Vagina (tissue), 2 donors: Measurements from ENCODE around the gene TTLL12. TPM values are rescaled to one million over a fixed set of nuclear protein-coding genes. Genes with fewer than 3 reads are reported as not detected.

Experiments used
- DNase-seq, 2 donors: peaks; one replicate each; pipeline ENCODE4 v3.0.0-alpha.2; 2017; ENCODE audit errors: extremely low spot score in 2 of 2
- H3K27ac ChIP-seq: fragments of 200-600 bp; sonication (generic); one replicate; pipeline ENCODE4 v1.5.1; 2019
- H3K27me3 ChIP-seq: fragments of 200-600 bp; sonication (generic); one replicate; pipeline ENCODE4 v1.5.1; 2019
- H3K36me3 ChIP-seq, 2 donors: fragments of 200-600 bp; sonication (generic); one replicate each; pipeline ENCODE4 v1.5.1; 2017 to 2019
- H3K4me1 ChIP-seq: fragments of 200-600 bp; sonication (generic); one replicate; pipeline ENCODE4 v1.5.1; 2019
- H3K4me3 ChIP-seq, 2 donors: fragments of 200-600 bp; sonication (generic); 1 replicate in 1 of 2; 2 replicates in 1 of 2; pipeline ENCODE4 v1.5.1; 2016 to 2019
- H3K9me3 ChIP-seq: fragments of 200-600 bp; sonication (generic); one replicate; pipeline ENCODE4 v1.5.1; 2019
- POLR2A ChIP-seq, 2 donors: fragments of 450-650 bp; IDR thresholded peaks; one replicate each; pipeline ENCODE4 v1.6.1; 2017; ENCODE audit warnings: antibody characterized with exemption in 2 of 2, mild to moderate bottlenecking in 2 of 2, moderate library complexity in 2 of 2
- POLR2AphosphoS5 ChIP-seq, 2 donors: sonication (generic); formaldehyde crosslinking; IDR thresholded peaks; one replicate each; pipeline ENCODE4 v1.9.0; 2017; ENCODE audit warnings: antibody characterized with exemption in 2 of 2, mild to moderate bottlenecking in 2 of 2, low read depth in 1 of 2; ENCODE audit not compliant: insufficient read depth in 1 of 2
- intact Hi-C: fragments of 100-400 bp; cut with DNase I; formaldehyde crosslinking; loops from one replicate; pipeline ENCODE4 v1.15.1; 2023
- total RNA-seq: library from RNA; depleted of rRNA; stranded (reverse); fragments of >200 nt; gene quantifications from one replicate; pipeline ENCODE4 v1.2.3, GENCODE V29; 2016
- TF ChIP-seq, protein P1 (sequence below), 3 experiments: fragments of 450-650 bp in 2 of 3; fragments of 200-600 bp in 1 of 3; sonication (generic) in 1 of 3; IDR thresholded peaks; one replicate each; pipeline ENCODE4 v1.5.1; 2017 to 2019; ENCODE audit warnings: antibody characterized with exemption in 3 of 3, mild to moderate bottlenecking in 2 of 3, moderate library complexity in 2 of 3

The TTLL12 gene
- total RNA-seq, 1 donor from 2014 or later: 56.2 TPM

DNA sequence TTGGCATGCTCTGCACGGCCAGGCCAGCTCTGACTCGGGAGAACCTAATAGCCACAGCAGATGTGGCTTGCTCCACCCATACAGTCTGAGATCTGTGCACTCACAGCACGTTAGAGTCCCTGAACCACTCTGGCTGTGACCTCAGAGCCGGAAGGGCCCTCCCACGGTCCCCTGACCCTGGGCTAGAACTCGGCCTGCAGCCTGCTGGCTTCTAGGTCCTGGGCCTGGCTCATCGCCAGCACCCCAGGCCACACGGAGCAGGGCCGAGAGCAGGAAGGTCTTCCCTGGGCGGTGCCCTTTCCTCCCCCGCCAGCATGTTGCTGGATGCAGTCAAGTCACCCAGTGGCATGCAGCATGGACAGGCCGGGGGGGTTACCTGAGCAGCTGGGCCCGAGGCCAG, 35.3 kb upstream of the TTLL12 start:
- Histone ChIP-seq H3K9me3 (no peaks in the 10 kb centered on the region), H3K27ac (no peak overlapping the region), H3K27me3 (no peaks in the 10 kb centered on the region), H3K36me3 (no peaks in the 10 kb centered on the region), H3K4me1 (peaks cover 8% of the 10 kb centered on the region), H3K4me3 (no peak overlapping the region)
- no peak for DNase-seq
- intact Hi-C loops: no loop called here
- TF ChIP-seq, protein P1, sequence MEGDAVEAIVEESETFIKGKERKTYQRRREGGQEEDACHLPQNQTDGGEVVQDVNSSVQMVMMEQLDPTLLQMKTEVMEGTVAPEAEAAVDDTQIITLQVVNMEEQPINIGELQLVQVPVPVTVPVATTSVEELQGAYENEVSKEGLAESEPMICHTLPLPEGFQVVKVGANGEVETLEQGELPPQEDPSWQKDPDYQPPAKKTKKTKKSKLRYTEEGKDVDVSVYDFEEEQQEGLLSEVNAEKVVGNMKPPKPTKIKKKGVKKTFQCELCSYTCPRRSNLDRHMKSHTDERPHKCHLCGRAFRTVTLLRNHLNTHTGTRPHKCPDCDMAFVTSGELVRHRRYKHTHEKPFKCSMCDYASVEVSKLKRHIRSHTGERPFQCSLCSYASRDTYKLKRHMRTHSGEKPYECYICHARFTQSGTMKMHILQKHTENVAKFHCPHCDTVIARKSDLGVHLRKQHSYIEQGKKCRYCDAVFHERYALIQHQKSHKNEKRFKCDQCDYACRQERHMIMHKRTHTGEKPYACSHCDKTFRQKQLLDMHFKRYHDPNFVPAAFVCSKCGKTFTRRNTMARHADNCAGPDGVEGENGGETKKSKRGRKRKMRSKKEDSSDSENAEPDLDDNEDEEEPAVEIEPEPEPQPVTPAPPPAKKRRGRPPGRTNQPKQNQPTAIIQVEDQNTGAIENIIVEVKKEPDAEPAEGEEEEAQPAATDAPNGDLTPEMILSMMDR (IDR thresholded peaks at IDR 0.05): no peak
- TF ChIP-seq POLR2AphosphoS5 (IDR thresholded peaks at IDR 0.05; ENCODE audit: insufficient read depth in 1 of 2, low read depth in 1 of 2): no peak
- no peak for TF ChIP-seq POLR2A (IDR thresholded peaks at IDR 0.05)

DNA sequence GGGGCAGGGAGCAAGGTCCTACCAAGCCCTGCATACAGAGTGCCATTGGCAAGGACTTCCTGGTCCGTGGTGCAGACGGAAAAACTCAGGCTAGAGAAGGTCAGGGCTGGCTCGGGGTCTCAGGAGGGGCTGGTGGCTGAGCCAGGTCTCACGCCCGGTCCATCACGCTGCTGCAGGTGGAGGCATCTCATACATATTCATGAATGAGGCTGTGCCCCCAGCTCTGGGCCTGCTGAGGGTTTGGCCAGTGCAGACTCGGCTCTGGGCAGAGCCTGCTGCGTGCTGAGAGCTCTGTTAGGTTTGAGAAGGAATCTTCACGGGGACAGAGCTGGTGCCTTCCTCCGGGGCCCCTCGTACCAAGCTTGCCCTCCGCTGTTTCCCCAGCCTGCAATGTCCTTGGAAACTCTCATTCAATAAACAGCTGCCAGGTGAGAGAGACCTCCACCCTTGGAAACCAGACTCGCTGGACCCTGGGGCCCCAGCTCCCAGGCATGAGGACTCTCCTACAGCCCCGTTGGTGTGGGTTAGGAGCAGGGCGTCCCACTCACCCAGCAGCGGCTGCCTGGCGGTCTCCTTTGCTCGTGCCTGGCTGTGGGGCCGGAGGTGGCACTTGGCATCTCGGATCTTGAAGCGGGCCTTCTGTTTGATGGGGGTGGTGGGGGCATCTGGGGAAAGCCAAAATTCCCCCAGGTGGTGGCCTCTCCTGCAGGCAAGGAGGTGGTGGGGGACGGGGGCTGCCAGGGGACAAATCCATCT, 33.9 kb upstream of the TTLL12 start:
- H3K4me3 ChIP-seq: no peak overlapping the region
- no peaks in the 10 kb centered on the region for H3K27me3 ChIP-seq
- H3K9me3 ChIP-seq: no peaks in the 10 kb centered on the region
- H3K4me1 ChIP-seq: no peaks in the 10 kb centered on the region
- H3K36me3 ChIP-seq: no peaks in the 10 kb centered on the region
- intact Hi-C loops: no loop called here
- TF ChIP-seq POLR2A (IDR thresholded peaks at IDR 0.05) (no peak), POLR2AphosphoS5 (IDR thresholded peaks at IDR 0.05; ENCODE audit: insufficient read depth in 1 of 2, low read depth in 1 of 2) (no peak)
- TF ChIP-seq, protein P1 (IDR thresholded peaks at IDR 0.05): no peak
- H3K27ac ChIP-seq: no peak overlapping the region
- no peak for DNase-seq

DNA sequence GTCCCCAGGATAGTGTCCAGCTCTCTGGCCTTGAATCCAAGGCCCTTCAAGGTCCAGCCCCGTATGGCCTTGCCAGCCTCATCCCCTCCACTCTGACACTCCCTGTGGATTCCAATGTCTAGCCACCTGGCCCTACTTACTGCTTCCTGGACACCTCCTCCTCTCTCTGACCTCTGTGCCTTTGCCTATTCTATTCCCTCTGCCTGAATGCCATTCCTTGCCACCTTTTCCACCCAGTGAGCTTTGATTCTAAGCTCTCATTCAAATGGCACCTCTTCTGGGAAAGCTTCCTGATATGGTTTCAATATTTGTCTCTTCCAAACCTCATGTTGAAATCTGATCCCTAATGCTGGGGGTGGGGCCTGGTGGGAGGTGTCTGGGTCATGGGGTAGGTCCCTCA, 31.9 kb upstream of the TTLL12 start:
- H3K36me3 ChIP-seq: no peaks in the 10 kb centered on the region
- intact Hi-C loops: no loop called here

DNA sequence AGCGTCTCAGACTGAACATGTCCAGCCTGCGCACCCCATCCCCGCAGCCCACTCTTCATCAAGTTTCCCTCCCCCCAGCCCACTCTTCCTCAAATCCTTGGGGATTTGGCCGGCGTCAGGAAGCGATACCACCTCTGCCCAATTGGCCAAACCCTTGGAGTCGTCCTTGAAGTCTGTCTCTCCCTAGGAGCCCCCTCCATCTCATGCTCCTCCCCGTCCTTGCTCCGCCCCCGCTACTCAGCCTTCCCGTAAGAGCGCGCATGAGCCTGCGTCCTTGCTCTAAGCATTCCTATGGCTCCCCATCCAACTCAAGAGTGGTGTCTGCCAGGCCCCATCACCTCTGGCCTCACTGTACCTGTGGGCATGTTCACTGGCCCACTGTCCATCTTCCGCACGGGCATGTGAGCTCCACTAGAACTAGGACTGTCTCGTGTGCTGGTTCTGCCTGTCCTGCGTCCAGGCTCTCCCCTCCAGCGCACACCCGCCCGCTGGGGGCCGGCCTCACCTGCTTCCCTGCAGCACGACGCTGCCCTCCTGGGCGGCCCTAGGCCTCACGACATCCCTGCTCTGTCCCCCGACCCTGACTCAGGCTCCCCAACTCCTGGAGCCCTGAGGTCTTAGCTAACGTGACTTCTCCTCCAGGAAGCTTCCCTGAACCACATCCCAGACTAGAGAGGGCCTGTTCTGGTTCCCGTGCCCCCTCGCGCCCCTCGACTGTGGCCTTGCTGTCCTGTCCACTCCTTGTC, 30.5 kb upstream of the TTLL12 start:
- no peak overlapping the region for H3K27ac ChIP-seq
- intact Hi-C loops: no loop called here
- no peaks in the 10 kb centered on the region for H3K36me3 ChIP-seq
- no peaks in the 10 kb centered on the region for H3K27me3 ChIP-seq
- no peaks in the 10 kb centered on the region for H3K4me1 ChIP-seq
- DNase-seq: no peak
- TF ChIP-seq POLR2A (IDR thresholded peaks at IDR 0.05): no peak
- TF ChIP-seq, protein P1 (IDR thresholded peaks at IDR 0.05): no peak
- no peak for TF ChIP-seq POLR2AphosphoS5 (IDR thresholded peaks at IDR 0.05; ENCODE audit: insufficient read depth in 1 of 2, low read depth in 1 of 2)
- no peaks in the 10 kb centered on the region for H3K9me3 ChIP-seq
- H3K4me3 ChIP-seq: no peak overlapping the region

More for the DNA sequence above, 31.9 kb upstream of the TTLL12 start:
- no peak for DNase-seq
- TF ChIP-seq, protein P1 (IDR thresholded peaks at IDR 0.05): no peak
- Histone ChIP-seq H3K27me3 (no peaks in the 10 kb centered on the region), H3K9me3 (no peaks in the 10 kb centered on the region), H3K4me3 (no peak overlapping the region), H3K4me1 (no peaks in the 10 kb centered on the region), H3K27ac (no peak overlapping the region)

GRCh38 chr22:43216738-43217137, 29.8 kb upstream of the TTLL12 start:
- Histone ChIP-seq H3K4me1 (no peaks in the 10 kb centered on the region), H3K36me3 (no peaks in the 10 kb centered on the region), H3K27ac (no peak overlapping the region), H3K27me3 (no peaks in the 10 kb centered on the region), H3K4me3 (no peak overlapping the region), H3K9me3 (no peaks in the 10 kb centered on the region)
- TF ChIP-seq POLR2A (IDR thresholded peaks at IDR 0.05) (no peak), POLR2AphosphoS5 (IDR thresholded peaks at IDR 0.05; ENCODE audit: insufficient read depth in 1 of 2, low read depth in 1 of 2) (no peak)
- TF ChIP-seq, protein P1 (IDR thresholded peaks at IDR 0.05): no peak
- no peak for DNase-seq
- intact Hi-C loops: no loop called here
